Measurements from ENCODE around the gene RING1. TPM values are rescaled to one million over a fixed set of nuclear protein-coding genes. Genes with fewer than 3 reads are reported as not detected.

Gene RING1
- total RNA-seq, 1 experiment from 2014 or later, result 31.0 TPM

DNA sequence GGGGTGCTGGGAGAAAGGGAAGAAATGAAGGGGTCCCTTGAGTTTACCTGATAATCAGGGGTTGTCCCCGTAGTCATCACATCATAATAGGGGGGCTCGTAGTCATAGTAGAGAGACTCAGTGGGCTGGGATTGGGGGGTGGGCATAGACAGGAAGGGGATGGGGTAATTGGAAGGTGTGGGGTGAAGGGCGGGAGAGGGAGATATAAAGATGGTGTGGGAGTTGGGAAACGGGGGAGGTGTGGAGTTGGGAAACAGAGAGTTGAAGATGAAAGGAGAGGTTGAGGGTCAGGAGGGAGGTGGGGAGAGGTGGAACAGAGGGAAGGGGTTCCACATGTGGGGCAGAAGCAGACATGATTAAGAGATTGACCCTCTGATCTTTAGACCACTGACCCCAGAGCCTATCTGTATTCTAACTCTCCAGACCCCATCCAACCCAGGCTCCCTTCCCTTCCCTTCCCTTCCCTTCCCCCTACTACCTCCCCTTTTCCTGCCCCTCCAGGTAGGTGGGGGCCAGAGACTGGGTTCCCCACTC, 22.6 kb upstream of the RING1 start:
- DNase-seq, result no peak
- Histone ChIP-seq H3K23me2 (ENCODE audit: insufficient read length, low read depth, low read length, poor library complexity, severe bottlenecking) (no peaks in the 10 kb centered on the region), H3K4ac (ENCODE audit: low read depth, low read length) (no peak overlapping the region), H3K79me2 (ENCODE audit: insufficient read depth, low read length) (no peaks in the 10 kb centered on the region), H3K9me3 (ENCODE audit: control insufficient read depth, low read depth, low read length) (no peaks in the 10 kb centered on the region), H3K9ac (ENCODE audit: extremely low read depth, insufficient read length, low read length) (no peak overlapping the region), H2BK5ac (ENCODE audit: insufficient read length, low read length) (no peak overlapping the region), H3T11ph (ENCODE audit: low read length) (no peak overlapping the region), H2BK12ac (ENCODE audit: insufficient read length, low read depth, low read length) (no peak overlapping the region), H4K5ac (ENCODE audit: insufficient read length, low read depth, low read length) (no peak overlapping the region), H3K4me1 (ENCODE audit: insufficient read depth, low read length) (no peaks in the 10 kb centered on the region; the same call in 1 of the 2 replicates), H2AK5ac (ENCODE audit: insufficient read length, low read length) (no peak overlapping the region), H2BK120ac (ENCODE audit: low read depth, low read length, poor library complexity, severe bottlenecking) (no peak overlapping the region), H3K79me1 (ENCODE audit: insufficient read depth, low read depth, low read length, poor library complexity, severe bottlenecking) (no peaks in the 10 kb centered on the region), H4K91ac (ENCODE audit: insufficient read length, low read depth, low read length) (no peak overlapping the region), H3K23ac (ENCODE audit: insufficient read length, low read depth, low read length) (no peak overlapping the region), H3K27me3 (ENCODE audit: insufficient read depth, low read length) (no peaks in the 10 kb centered on the region; the same call in 1 of the 2 replicates), H3K56ac (ENCODE audit: insufficient read length, low read depth, low read length) (no peak overlapping the region), H2BK20ac (ENCODE audit: low read depth, low read length, poor library complexity, severe bottlenecking) (no peak overlapping the region), H2BK15ac (ENCODE audit: low read depth, low read length) (no peak overlapping the region), H4K20me1 (ENCODE audit: control insufficient read depth, insufficient read depth, insufficient read length) (no peaks in the 10 kb centered on the region), H4K8ac (replicated peaks; ENCODE audit: insufficient read length, low read depth, low read length) (no peak overlapping the region), H3K18ac (ENCODE audit: insufficient read length, low read depth, low read length) (no peak overlapping the region), H3K27ac (ENCODE audit: insufficient read length, low read depth, low read length) (no peak overlapping the region), H3K14ac (ENCODE audit: insufficient read depth, low read length) (no peak overlapping the region), H2AFZ (ENCODE audit: low read length) (no peak overlapping the region), H3K4me2 (ENCODE audit: insufficient read depth, insufficient read length, low read length) (no peak overlapping the region)
- TF ChIP-seq, protein P1, sequence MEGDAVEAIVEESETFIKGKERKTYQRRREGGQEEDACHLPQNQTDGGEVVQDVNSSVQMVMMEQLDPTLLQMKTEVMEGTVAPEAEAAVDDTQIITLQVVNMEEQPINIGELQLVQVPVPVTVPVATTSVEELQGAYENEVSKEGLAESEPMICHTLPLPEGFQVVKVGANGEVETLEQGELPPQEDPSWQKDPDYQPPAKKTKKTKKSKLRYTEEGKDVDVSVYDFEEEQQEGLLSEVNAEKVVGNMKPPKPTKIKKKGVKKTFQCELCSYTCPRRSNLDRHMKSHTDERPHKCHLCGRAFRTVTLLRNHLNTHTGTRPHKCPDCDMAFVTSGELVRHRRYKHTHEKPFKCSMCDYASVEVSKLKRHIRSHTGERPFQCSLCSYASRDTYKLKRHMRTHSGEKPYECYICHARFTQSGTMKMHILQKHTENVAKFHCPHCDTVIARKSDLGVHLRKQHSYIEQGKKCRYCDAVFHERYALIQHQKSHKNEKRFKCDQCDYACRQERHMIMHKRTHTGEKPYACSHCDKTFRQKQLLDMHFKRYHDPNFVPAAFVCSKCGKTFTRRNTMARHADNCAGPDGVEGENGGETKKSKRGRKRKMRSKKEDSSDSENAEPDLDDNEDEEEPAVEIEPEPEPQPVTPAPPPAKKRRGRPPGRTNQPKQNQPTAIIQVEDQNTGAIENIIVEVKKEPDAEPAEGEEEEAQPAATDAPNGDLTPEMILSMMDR (conservative IDR thresholded peaks at IDR 0.05), result no peak
- H3K27ac Mint-ChIP-seq, result no peak overlapping the region
- 100% methylated on average over 2 of the region's 4 CpGs for WGBS (ENCODE audit: extremely low coverage, insufficient read length, low lambda C conversion rate)
- H3K36me3 Mint-ChIP-seq (ENCODE audit: insufficient read depth in 1 of 3, low read depth in 3 of 3), result no peaks in the 10 kb centered on the region; a peak in 1 of 7 replicates
- no peak overlapping the region for H3K4me3 Mint-ChIP-seq
- peaks cover 60% of the 10 kb centered on the region for H3K27me3 Mint-ChIP-seq (ENCODE audit: low read depth)
- peaks cover 4 to 12% of the 10 kb centered on the region in 2 experiments for H3K4me1 Mint-ChIP-seq
- no peaks in the 10 kb centered on the region; a peak in 1 of 5 replicates for H3K9me3 Mint-ChIP-seq
